GM23338 (cell line): ENCODE data around the gene AGAP2.

Experiments
- CREB1 ChIP-seq: fragments of 250-450 bp; sonication (Bioruptor Pico); IDR thresholded peaks from 2 replicates; pipeline ENCODE4 v1.5.0; 2020; ENCODE audit warnings: low read depth, mild to moderate bottlenecking, moderate library complexity
- EZH2 ChIP-seq: fragments of 200-600 bp; sonication (generic); IDR thresholded peaks from one replicate; pipeline ENCODE4 v1.8.0; 2017; ENCODE audit warnings: antibody characterized with exemption, mild to moderate bottlenecking, low read depth; ENCODE audit not compliant: unreplicated experiment
- EZH2phosphoT487 ChIP-seq: fragments of 200-600 bp; sonication (generic); IDR thresholded peaks from one replicate; pipeline ENCODE4 v1.8.1; 2018; ENCODE audit warnings: antibody characterized with exemption; ENCODE audit not compliant: unreplicated experiment
- JUNB ChIP-seq: IDR thresholded peaks from one replicate; pipeline ENCODE4 v1.6.1; 2016; ENCODE audit warnings: antibody characterized with exemption; ENCODE audit not compliant: unreplicated experiment
- NANOG ChIP-seq: IDR thresholded peaks from 2 replicates; pipeline ENCODE4 v1.6.1; 2016; ENCODE audit warnings: antibody characterized with exemption, borderline replicate concordance
- POLR2AphosphoS5 ChIP-seq: IDR thresholded peaks from 2 replicates; pipeline ENCODE4 v1.6.1; 2016; ENCODE audit warnings: antibody characterized with exemption, low read depth
- ZNF114 ChIP-seq: fragments of 250-450 bp; sonication (Bioruptor Pico); IDR thresholded peaks from 2 replicates; pipeline ENCODE4 v1.5.0; 2020; ENCODE audit warnings: mild to moderate bottlenecking, moderate library complexity
- ZNF331 ChIP-seq: fragments of 250-450 bp; sonication (Bioruptor Pico); IDR thresholded peaks from 2 replicates; pipeline ENCODE4 v1.5.0; 2020; ENCODE audit warnings: low read depth, mild to moderate bottlenecking, moderate library complexity
- TF ChIP-seq, protein P1 (sequence below), 2 experiments: fragments of 200-600 bp in 1 of 2; sonication (generic) in 1 of 2; conservative IDR thresholded peaks; 2 replicates each; pipeline versions ENCODE4 v1.5.1 to v1.6.1; 2016 to 2017; ENCODE audit warnings: antibody characterized with exemption in 2 of 2, low read depth in 2 of 2, mild to moderate bottlenecking in 2 of 2, moderate library complexity in 1 of 2
- TF ChIP-seq, protein P2 (sequence below): IDR thresholded peaks from one replicate; pipeline ENCODE4 v1.6.1; 2018; ENCODE audit warnings: antibody characterized with exemption; ENCODE audit not compliant: unreplicated experiment
- TF ChIP-seq, protein P3 (sequence below): IDR thresholded peaks from 2 replicates; pipeline ENCODE4 v1.6.1; 2016; ENCODE audit warnings: antibody characterized with exemption

DNA sequence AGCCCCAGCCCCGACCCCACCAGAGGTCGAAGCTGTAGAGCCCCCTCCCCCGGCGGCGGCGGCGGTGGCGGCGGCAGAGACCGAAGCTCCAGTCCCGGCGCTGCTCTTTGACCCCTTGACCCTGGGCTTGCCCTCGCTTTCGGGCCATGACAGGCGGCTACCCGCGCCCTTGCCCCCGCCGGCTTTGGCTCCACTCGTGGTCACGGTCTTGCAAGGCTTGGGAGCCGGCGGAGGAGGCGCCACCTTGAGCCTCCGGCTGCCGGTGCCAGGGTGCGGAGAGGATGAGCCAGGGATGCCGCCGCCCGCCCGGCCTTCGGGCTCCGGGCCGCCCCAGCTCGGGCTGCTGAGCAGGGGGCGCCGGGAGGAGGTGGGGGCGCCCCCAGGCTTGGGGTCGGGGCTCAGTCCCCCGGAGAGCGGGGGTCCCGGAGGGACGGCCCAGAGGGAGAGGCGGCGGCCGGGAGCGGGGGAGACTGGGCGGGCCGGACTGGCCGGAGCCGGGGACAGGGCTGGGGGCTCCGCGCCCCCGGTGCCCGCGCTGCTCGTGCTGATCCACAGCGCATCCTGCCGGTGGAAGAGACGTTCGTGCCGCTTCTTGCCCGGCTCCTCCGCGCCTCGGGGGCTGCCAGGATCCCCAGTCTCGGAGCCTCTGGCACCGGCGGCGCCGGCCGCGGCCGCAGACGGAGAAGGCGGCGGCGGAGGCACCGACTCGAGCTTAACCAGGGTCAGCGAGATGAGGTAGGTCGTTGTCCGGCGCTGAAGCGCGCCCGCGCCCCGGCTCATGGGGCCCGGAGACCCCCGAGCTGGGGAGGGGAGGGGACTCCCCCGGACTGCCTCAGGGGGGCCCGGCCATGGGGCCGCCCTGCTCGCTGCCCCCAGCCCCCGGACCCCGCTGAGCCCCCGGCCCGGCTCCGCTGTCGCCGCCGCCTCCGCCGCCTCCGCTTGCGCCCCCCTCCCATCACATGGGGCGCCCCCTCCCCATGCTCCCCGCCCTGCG, 778 bp downstream of the AGAP2 start:
- TF ChIP-seq, protein P1, sequence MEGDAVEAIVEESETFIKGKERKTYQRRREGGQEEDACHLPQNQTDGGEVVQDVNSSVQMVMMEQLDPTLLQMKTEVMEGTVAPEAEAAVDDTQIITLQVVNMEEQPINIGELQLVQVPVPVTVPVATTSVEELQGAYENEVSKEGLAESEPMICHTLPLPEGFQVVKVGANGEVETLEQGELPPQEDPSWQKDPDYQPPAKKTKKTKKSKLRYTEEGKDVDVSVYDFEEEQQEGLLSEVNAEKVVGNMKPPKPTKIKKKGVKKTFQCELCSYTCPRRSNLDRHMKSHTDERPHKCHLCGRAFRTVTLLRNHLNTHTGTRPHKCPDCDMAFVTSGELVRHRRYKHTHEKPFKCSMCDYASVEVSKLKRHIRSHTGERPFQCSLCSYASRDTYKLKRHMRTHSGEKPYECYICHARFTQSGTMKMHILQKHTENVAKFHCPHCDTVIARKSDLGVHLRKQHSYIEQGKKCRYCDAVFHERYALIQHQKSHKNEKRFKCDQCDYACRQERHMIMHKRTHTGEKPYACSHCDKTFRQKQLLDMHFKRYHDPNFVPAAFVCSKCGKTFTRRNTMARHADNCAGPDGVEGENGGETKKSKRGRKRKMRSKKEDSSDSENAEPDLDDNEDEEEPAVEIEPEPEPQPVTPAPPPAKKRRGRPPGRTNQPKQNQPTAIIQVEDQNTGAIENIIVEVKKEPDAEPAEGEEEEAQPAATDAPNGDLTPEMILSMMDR (conservative IDR thresholded peaks at IDR 0.05; ENCODE audit: low read depth in 2 of 2) = peak; percentile 8 to 53; a peak in 2 of 4 replicates
- peak; percentile 94 for TF ChIP-seq EZH2
- TF ChIP-seq JUNB = no peak
- TF ChIP-seq POLR2AphosphoS5 = no peak
- no peak for TF ChIP-seq NANOG
- TF ChIP-seq, protein P2, sequence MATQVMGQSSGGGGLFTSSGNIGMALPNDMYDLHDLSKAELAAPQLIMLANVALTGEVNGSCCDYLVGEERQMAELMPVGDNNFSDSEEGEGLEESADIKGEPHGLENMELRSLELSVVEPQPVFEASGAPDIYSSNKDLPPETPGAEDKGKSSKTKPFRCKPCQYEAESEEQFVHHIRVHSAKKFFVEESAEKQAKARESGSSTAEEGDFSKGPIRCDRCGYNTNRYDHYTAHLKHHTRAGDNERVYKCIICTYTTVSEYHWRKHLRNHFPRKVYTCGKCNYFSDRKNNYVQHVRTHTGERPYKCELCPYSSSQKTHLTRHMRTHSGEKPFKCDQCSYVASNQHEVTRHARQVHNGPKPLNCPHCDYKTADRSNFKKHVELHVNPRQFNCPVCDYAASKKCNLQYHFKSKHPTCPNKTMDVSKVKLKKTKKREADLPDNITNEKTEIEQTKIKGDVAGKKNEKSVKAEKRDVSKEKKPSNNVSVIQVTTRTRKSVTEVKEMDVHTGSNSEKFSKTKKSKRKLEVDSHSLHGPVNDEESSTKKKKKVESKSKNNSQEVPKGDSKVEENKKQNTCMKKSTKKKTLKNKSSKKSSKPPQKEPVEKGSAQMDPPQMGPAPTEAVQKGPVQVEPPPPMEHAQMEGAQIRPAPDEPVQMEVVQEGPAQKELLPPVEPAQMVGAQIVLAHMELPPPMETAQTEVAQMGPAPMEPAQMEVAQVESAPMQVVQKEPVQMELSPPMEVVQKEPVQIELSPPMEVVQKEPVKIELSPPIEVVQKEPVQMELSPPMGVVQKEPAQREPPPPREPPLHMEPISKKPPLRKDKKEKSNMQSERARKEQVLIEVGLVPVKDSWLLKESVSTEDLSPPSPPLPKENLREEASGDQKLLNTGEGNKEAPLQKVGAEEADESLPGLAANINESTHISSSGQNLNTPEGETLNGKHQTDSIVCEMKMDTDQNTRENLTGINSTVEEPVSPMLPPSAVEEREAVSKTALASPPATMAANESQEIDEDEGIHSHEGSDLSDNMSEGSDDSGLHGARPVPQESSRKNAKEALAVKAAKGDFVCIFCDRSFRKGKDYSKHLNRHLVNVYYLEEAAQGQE = no peak
- peak; percentile 72 for TF ChIP-seq EZH2phosphoT487
- TF ChIP-seq, protein P3, sequence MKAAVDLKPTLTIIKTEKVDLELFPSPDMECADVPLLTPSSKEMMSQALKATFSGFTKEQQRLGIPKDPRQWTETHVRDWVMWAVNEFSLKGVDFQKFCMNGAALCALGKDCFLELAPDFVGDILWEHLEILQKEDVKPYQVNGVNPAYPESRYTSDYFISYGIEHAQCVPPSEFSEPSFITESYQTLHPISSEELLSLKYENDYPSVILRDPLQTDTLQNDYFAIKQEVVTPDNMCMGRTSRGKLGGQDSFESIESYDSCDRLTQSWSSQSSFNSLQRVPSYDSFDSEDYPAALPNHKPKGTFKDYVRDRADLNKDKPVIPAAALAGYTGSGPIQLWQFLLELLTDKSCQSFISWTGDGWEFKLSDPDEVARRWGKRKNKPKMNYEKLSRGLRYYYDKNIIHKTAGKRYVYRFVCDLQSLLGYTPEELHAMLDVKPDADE = no peak
- no peak for TF ChIP-seq CREB1
- no peak for TF ChIP-seq ZNF114 (CRISPR knock-in tag)
- no peak for TF ChIP-seq ZNF331 (CRISPR knock-in tag)
